PC-9 (cell line): ENCODE results near the gene RPGRIP1L.

ENCODE experiments used
- EZH2 ChIP-seq: fragments of 200-600 bp; sonication (generic); IDR thresholded peaks from 2 replicates; pipeline ENCODE4 v1.8.0; 2017; ENCODE audit warnings: antibody characterized with exemption, low read depth
- TF ChIP-seq, protein P1 (sequence below): fragments of 200-600 bp; sonication (generic); conservative IDR thresholded peaks from 2 replicates; pipeline ENCODE4 v1.6.1; 2017; ENCODE audit warnings: mixed run types, antibody characterized with exemption, mild to moderate bottlenecking, moderate library complexity

- TF ChIP-seq, protein P1, sequence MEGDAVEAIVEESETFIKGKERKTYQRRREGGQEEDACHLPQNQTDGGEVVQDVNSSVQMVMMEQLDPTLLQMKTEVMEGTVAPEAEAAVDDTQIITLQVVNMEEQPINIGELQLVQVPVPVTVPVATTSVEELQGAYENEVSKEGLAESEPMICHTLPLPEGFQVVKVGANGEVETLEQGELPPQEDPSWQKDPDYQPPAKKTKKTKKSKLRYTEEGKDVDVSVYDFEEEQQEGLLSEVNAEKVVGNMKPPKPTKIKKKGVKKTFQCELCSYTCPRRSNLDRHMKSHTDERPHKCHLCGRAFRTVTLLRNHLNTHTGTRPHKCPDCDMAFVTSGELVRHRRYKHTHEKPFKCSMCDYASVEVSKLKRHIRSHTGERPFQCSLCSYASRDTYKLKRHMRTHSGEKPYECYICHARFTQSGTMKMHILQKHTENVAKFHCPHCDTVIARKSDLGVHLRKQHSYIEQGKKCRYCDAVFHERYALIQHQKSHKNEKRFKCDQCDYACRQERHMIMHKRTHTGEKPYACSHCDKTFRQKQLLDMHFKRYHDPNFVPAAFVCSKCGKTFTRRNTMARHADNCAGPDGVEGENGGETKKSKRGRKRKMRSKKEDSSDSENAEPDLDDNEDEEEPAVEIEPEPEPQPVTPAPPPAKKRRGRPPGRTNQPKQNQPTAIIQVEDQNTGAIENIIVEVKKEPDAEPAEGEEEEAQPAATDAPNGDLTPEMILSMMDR: no peak
- TF ChIP-seq EZH2: no peak
Measured at GRCh38 chr16:53681354-53681753, 22.3 kb downstream of the RPGRIP1L start.
